ENCODE data around the gene NOC3L. TPM values are rescaled to one million over a fixed set of nuclear protein-coding genes. Genes with fewer than 3 reads are reported as not detected.

The NOC3L gene
- total RNA-seq, 2 experiments from 2014 or later = 31.6 to 37.1 TPM

- POLR2A ChIA-PET = interaction anchor here (0.7 to 2.9 kb wide), 5 partner anchors 9 to 41 kb away, joined by 4 to 13 read pairs (median 7); partner anchors contain the start of gene TBC1D12
Measured at GRCh38 chr10:94363251-94363565, 469 bp upstream of the NOC3L start.

GRCh38 chr10:94361171-94361794 lies 1.5 kb downstream of the NOC3L start:
- Histone ChIP-seq H3K4me3 (ENCODE audit: low read depth, low read length, poor library complexity, severe bottlenecking) (peak overlapping the region; percentile 98), H3K4me2 (ENCODE audit: low read length) (peak overlapping the region; percentile 95), H3K36me3 (ENCODE audit: insufficient read depth, low read length) (peaks cover 49% of the 10 kb centered on the region), H3K4me1 (ENCODE audit: insufficient read depth, low read length, poor library complexity, severe bottlenecking) (peaks cover 17% of the 10 kb centered on the region), H3K79me2 (ENCODE audit: insufficient read depth, low read depth, low read length) (peaks cover 38% of the 10 kb centered on the region), H2AFZ (ENCODE audit: low read length) (no peak overlapping the region), H4K20me1 (ENCODE audit: insufficient read depth, low read length) (peaks cover 9% of the 10 kb centered on the region; the same call in 1 of the 2 replicates), H3K9me2 (ENCODE audit: insufficient read depth, low read length) (no peaks in the 10 kb centered on the region), H3K27ac (ENCODE audit: low read depth, low read length, poor library complexity, severe bottlenecking) (no peak overlapping the region), H3K9me3 (ENCODE audit: low read length) (no peaks in the 10 kb centered on the region)
- no peak for TF ChIP-seq EZH2phosphoT487 (IDR thresholded peaks at IDR 0.05; ENCODE audit: borderline replicate concordance, low read depth, low read length)
- DNase-seq (ENCODE audit: low spot score) = no peak
- ChIA-PET POLR2A (interaction anchor here (0.6 to 2.9 kb wide), 7 partner anchors 7 to 39 kb away, joined by 3 to 13 read pairs (median 6); no protein-coding TSS in a partner anchor), CTCF (ENCODE audit: unreplicated experiment) (no interaction called here)
- intact Hi-C loops (cut with micrococcal nuclease; ENCODE audit: unreplicated experiment) = no loop called here
- BruUV-seq (replicated peaks) = no TSS peak

More at GRCh38 chr10:94363251-94363565, 469 bp upstream of the NOC3L start:
- intact Hi-C loops (cut with micrococcal nuclease; ENCODE audit: unreplicated experiment) = loop anchor here (2.0 kb wide), 1 partner anchor 40 kb away; the partner anchor contains the start of gene TBC1D12
- TF ChIP-seq CTCF (conservative IDR thresholded peaks at IDR 0.05; ENCODE audit: low read length) = peak; percentile 44; the same call in 1 of the 2 replicates
- TF ChIP-seq EZH2phosphoT487 (IDR thresholded peaks at IDR 0.05; ENCODE audit: borderline replicate concordance, low read depth, low read length) = no peak
- CTCF ChIA-PET (ENCODE audit: unreplicated experiment) = no interaction called here
- Histone ChIP-seq H3K9me3 (ENCODE audit: low read length) (no peaks in the 10 kb centered on the region), H3K4me3 (ENCODE audit: low read depth, low read length, poor library complexity, severe bottlenecking) (peak overlapping the region; percentile 98), H3K27ac (ENCODE audit: low read depth, low read length, poor library complexity, severe bottlenecking) (no peak overlapping the region), H4K20me1 (ENCODE audit: insufficient read depth, low read length) (peaks cover 9% of the 10 kb centered on the region; the same call in 1 of the 2 replicates), H3K9me2 (ENCODE audit: insufficient read depth, low read length) (no peaks in the 10 kb centered on the region), H3K36me3 (ENCODE audit: insufficient read depth, low read length) (peaks cover 30% of the 10 kb centered on the region), H2AFZ (ENCODE audit: low read length) (peak overlapping the region; percentile 90; the same call in 1 of the 2 replicates), H3K4me1 (ENCODE audit: insufficient read depth, low read length, poor library complexity, severe bottlenecking) (peaks cover 17% of the 10 kb centered on the region), H3K4me2 (ENCODE audit: low read length) (peak overlapping the region; percentile 95; the same call in 1 of the 2 replicates), H3K79me2 (ENCODE audit: insufficient read depth, low read depth, low read length) (peaks cover 38% of the 10 kb centered on the region)
- no peak for DNase-seq (ENCODE audit: low spot score)
- BruUV-seq (replicated peaks) = no TSS peak

- Histone ChIP-seq H3K9me2 (ENCODE audit: insufficient read depth, low read length) (no peaks in the 10 kb centered on the region), H3K36me3 (ENCODE audit: insufficient read depth, low read length) (peaks cover 76% of the 10 kb centered on the region), H2AFZ (ENCODE audit: low read length) (no peak overlapping the region), H3K79me2 (ENCODE audit: insufficient read depth, low read depth, low read length) (peaks cover 38% of the 10 kb centered on the region), H3K4me2 (ENCODE audit: low read length) (no peak overlapping the region), H3K27ac (ENCODE audit: low read depth, low read length, poor library complexity, severe bottlenecking) (no peak overlapping the region), H3K4me1 (ENCODE audit: insufficient read depth, low read length, poor library complexity, severe bottlenecking) (peaks cover 17% of the 10 kb centered on the region), H4K20me1 (ENCODE audit: insufficient read depth, low read length) (peaks cover 9% of the 10 kb centered on the region; the same call in 1 of the 2 replicates), H3K9me3 (ENCODE audit: low read length) (no peaks in the 10 kb centered on the region), H3K4me3 (ENCODE audit: low read depth, low read length, poor library complexity, severe bottlenecking) (no peak overlapping the region)
- no TSS peak for BruUV-seq (replicated peaks)
- ChIA-PET POLR2A (interaction anchor here (0.5 to 0.7 kb wide), 3 partner anchors 195 to 655 kb away, joined by 3 to 4 read pairs (median 3); no protein-coding TSS in a partner anchor), CTCF (ENCODE audit: unreplicated experiment) (no interaction called here)
- no peak for TF ChIP-seq EZH2phosphoT487 (IDR thresholded peaks at IDR 0.05; ENCODE audit: borderline replicate concordance, low read depth, low read length)
- TF ChIP-seq CTCF (conservative IDR thresholded peaks at IDR 0.05; ENCODE audit: low read length) = no peak
- intact Hi-C loops (cut with micrococcal nuclease; ENCODE audit: unreplicated experiment) = no loop called here
- no peak for DNase-seq (ENCODE audit: low spot score)
Measured at GRCh38 chr10:94358480-94358879, 4.3 kb downstream of the NOC3L start.
